Ureter (tissue), 1 donor: ENCODE results near the gene CYP17A1. TPM values are rescaled to one million over a fixed set of nuclear protein-coding genes. Genes with fewer than 3 reads are reported as not detected.

Experiments used
- DNase-seq: peaks from one replicate; pipeline ENCODE4 v3.0.0-alpha.2; 2020; ENCODE audit warnings: low spot score
- total RNA-seq: library from RNA; stranded (reverse); gene quantifications from one replicate; pipeline ENCODE4 v1.2.4, GENCODE V29; 2023
- donor health status: DM: yes; HTN: yes; CAD: no.

CYP17A1 gene
- total RNA-seq, 1 donor from 2014 or later: 1.1 TPM

DNA sequence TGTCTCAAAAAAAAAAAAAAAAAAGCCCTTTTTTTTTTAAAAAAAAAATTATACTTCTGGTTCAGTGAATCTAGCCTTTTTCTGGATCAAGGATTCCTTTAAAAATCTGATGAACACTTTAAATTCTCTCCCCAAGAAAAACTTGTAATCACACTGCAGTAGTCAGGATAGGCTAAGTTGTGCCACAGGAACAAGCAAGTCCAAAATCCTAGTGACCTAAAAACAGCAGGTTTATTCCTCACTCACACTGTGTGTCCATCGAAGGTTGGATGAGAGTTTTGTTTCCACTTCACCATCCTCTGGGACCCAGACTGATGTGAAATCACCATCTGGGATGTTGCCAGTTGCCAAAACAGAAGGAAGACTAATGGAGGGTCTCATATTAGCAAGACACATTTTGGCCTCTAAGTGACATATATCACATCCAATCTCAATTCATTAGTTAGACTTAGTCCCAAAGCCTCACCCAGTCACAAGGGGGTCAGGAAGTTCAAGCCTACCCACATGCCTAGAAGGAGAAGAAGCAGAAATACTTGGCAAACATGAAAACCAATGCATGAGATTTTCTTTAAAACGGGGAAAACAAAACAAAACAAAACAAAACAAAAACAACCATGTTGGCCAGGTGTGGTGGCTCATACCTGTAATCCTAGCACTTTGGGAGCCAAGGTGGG lies 32.7 kb downstream of the CYP17A1 start:
- no peak for DNase-seq

DNA sequence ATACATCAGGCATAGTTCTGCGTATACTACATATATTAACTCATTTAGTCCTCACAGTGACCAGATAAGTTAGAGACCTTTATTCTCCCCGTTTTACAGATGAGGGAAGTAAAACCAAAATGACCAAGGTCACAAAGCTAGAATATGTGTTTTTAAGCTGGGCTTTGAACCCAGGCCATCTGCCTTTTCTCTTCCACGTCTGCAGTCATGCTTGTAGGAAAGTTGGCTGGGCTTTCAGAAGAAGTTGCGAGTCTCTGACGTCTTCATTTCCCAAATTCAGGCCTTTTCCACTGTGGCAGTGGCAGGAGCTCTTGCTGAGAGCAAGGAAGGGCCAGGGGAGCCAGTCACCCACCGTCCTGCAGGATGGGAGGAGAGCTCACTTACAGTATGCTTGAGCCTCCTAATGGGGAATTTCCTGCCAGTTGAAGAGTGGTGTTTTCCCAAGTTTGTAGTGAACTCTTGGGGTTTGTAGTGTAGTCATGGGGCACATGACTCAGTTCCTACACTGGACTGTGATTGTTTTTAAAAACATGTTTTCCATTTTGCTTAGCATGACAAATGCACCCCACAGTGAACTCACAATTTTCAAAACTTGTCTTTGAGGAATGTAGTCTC lies 34.2 kb downstream of the CYP17A1 start:
- DNase-seq: no peak

DNA sequence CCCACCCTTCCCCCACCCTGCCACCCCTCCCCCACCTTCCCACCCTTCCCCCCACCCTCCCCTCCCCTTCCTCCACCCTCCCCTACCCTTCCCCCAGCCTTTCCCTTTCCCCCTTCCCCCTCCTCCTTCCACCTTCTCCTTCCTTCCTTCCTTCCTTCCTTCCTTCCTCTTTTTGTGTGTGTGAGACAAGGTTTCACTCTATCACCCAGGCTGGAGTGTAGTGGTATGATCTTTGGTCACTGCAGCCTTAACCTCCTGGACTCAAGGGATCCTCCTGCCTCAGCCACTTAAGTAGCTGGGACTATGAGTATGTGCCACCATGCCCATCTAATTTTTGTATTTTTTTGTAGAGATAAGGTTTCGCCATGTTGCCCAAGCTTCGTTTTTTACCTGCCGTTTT lies 35.2 kb downstream of the CYP17A1 start:
- DNase-seq: no peak

DNA sequence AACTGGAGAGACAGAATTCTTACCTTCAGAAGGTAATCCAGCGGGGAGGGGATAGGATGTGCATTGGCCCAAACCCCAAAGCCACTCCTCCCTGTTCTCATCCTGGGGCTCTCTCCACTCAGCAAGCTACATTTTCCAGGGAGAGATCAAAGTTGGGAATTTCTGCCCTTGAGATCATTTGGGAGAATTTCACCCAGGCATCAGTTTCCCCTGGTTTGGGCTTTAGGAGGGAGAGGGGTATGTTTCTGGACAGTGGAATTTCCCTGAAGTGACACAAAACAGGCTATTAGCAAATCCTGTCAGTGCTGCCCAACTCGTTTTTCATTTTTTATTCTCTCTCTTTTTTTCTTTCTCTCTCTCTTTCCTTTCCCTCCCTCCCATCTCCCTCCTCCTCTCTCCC lies 35.7 kb downstream of the CYP17A1 start:
- DNase-seq: no peak

DNA sequence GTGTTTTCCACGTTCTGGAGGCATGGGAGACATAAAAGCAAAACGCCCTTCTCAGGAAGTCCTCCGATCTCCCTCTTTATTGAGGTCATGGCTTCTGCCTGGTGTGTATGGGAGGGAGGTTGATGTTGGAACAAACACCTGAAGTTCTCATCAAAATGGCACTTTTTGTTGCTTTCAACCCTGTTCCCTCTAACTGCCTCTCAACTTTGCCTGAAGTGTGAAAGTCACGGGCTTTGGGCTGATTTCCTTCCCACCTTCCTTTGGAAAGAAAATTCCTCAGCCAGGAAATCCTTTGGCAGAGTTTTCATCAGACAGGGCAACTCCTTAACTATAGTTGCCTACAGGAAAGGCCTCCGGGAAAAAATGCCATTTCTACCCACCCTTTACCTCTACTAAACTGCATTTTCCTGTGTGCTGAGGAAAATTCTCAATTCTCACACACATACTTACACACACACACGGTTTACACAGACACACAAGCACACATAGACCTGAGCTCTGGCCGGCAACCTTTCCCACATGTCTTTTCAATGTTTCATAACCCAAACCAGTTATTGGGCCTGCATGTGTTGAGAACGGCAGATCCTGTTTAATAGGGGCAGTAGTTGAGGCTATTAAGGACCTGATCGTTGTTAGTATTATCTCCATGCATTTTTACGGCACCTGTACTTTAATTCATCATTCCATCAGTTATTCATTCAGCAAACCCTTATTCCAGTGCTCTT lies 36.4 kb downstream of the CYP17A1 start:
- no peak for DNase-seq

DNA sequence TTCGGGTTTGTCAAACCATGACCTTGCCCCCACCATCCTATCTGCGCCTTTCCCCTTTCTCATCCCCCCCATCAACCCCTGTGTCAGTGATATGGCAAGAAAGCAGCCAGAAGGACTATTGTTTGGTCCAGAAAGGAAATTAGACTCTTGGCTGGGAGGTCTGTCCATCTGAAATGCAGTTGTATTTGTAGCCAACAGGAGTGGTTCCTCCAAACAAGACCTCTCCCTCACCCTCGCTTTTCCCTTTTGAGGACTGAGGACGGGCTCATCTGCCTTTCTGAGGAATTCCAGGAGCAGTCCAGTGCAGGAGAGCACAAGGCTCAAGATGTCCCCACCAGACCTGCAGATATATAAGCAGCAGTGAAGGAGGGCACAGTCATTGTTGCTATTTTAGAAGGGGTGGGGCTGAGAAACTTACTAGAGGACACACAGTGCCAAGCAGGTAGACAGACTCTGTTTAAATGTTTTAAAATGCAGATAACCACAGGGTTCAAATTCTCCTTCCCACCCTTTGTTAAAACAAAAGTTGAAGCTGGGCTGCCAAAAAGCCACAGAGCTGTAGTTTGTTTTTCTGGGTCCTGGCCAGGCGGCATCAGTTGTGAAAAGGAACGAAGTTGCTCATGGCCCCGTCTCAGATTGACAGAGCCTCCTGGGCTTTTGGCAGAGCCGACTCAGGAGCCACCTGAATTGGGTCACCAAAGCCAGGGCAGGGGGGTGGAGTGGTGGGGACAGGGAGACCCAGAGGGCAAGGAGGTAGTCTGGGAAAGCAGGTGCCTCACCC lies 37.3 kb downstream of the CYP17A1 start:
- DNase-seq: no peak

DNA sequence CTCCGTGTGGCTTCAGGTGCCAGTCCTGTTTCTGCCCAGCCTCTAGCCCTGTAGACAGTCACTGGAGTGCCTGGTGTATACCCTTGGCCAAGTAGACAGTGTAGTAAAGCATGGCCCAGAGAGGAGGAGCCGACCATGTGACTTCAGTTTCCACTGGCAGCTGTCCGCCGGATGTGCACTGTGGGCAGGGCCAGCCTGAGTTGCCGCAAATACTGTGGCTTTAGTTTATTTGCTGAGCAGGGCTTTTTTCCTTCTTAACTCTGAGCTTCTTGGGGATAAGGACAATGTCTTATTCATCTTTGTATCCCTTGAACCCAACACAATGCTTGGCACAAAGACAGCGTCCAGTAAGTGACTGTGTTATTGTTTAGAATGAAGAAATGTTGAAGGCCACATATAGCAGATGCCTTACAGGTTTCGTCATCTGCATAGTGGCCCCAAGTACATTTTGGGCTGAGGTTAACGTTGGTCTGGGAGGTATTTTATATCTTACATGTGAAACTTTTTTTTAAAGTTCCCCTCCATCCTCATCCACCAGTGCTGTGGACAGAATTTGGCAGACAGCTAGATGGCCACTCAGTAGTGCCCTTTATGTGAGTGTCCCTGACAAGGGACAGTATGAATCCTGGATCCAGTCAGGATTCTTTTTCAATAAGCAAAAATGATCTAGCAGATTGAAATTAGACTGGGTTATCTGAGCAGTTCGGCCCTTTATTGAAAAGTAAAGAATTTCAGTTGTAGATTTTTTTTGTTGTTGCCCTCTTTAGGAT lies 40.6 kb downstream of the CYP17A1 start:
- peak; percentile 77 for DNase-seq

DNA sequence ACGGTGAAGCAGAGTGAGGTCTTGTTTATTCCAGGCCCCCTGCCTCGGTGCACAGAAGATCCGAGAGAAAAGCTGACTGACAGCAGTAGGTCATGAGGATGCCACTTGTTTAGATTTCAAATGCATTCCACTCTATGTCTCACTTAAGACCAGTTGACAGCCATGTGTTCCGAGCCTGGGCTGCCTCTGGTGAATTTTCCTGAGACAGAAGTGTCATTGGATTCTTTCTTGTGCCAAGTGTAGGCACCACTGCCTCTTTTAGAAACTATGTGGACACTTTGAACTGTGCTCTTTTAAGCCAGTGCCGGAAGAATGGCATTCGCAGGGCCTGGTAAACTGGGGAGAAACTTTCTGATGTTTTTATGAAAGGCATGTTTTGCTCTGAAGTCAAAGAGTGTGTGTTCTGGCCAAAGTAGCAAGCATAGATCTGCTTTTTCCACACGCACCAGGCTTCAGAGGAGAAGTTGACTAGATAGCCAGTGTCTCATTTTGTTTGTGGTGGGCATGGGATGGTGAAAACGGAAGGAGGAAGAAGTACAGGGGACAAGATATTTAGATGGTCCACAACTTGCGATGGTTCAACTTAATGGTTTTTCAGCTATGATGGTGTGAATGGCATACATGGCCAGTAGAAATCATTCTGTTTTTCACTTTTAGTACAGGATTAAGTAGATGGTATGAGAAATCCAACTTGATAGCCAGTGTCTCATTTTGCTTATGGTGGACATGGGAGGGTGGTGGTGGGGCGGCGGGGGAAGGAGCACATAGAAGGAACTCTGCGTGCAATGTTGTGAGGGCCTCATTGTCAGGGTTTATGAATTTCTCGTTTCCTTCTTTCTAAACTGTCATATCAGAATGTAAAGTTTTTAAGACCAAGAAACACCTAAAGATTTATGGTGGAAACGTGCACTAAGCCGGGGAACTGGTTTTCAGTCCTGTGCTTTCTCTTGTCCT lies 41.5 kb downstream of the CYP17A1 start:
- DNase-seq: no peak

DNA sequence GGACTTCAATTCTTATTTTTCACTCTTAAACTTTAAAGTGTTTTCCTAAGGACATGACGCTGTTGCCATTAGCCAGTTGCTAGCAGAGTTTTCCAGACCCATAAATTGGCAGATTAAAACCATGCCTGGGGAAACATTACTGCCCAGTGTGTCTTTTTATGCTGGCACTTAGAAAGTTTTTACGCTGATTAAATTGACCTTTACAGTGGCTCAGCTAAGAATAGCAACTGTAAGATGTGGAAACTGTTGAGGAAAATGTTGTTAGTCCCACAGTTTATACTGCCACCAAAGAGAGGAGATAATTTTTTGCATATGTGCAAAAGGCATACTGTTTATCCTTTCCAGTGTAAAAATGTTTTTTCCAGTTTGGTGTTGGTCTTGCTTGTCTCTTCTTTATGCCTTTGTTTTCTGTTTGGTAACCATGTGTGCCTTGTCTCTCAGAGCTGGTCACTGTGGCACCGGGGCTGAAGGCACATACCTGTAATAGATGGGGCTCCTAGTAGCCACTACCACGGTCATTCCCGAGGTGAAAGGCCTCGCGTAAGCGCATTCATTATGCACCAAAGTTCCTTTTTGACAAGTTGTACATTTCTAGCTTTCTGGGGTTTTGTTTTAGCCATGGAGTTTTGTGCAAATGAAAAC lies 45.3 kb downstream of the CYP17A1 start:
- DNase-seq: no peak

DNA sequence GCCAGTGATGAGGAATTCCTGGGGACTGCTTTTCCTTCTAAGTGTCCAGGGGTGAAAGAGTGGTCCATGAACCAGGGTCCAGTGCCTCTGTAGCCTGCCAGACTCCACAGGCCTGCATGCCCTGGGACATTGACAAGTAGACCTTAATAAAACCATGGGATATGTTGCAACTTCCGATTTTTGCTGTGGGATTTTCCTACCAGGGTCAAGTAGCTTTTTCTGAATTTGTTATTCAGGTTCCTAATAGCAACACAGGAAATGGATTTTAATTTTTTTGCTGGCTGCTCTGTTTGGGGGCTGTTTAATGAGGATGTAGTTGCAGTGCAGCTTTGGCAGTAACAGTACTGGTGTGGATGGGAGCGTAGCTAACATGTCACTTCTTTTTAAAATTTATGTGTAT lies 51.4 kb downstream of the CYP17A1 start:
- no peak for DNase-seq

DNA sequence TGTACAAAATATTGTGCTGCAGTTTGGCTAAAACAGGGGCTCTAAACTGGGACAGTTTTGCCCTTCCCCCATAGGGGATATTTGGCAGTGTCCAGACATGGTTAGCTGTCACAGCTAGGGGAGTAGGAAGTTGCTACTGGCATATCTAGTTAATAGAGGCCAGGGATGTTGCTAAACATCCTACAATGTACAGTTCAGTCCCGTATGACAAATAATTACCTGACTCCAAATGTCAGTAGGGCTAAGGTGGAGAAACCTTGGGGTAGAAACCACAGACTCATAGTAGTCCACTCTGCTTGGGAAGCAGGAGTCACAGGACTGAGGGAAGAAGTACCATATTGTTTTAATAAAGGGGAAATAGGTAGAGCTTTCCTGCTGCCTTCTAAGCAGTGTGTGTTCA lies 53.6 kb downstream of the CYP17A1 start:
- DNase-seq: no peak

DNA sequence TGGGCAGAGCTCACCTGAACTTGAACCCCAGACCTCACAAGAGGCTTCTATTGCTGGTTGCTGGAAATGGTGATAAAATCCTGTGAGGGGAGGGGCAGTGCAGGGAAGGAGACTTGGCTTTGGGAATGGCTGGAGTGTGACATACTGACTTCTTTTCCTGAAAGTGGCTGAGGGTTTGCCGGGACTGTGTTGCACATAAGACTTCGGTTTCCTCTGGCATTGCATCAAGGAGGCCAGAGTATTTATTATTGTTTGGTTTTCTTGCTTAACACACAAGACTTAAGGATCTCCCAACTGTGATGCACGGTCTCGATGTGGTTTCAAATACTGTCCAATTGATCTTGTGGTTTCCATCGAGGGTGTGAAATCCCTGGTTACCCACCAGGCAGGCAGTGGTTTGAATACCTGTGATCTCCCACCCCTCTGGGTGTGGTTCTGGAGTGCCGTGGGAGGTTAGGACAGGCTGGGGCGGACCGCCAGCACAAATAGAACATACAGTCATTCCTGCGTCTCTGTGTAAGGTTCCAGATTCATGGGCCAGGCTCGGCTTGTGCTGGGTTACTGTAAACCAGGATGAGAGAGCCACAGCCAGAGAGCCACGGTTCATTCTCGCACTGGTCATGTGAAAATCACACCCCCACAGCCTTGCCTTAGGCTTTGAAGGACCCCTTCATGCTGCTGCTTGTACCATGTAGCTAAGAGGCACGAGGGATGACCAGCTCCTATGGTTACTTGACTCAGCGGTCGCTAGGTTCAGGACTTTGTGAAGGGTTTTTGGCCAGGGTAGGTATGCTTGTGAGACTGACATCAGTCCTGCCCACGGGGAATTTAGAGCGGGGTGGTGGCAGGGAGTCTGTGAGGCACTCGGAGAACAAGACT lies 54.3 kb downstream of the CYP17A1 start:
- DNase-seq: peak; percentile 77

DNA sequence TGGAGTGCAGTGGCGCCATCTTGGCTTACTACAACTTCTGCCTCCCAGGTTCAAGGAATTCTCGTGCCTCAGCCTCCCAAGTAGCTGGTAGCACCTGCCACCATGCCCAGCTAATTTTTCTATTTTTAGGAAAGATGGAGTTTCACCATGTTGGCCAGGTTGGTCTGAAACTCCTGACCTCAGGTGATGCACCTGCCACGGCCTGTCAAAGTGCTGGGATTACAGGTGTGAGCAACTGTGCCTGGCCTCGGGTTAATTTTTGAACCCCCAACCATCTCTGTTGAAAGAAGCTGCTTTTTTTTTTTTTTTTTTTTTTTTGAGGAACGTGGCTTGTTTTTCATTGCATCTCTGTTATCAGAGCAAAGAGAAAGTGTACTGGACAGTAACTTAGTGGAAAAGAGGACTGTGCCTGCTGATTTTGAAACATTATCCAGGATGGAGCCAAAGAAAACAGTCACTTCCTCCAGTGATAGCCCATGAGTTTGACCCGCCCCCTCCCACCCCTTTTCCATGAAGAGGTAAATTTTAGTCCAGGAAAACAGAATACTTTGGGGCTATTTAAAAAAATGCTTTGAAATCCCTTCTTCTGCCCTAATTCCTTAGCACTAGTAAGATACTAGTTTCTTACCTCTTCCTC lies 55.2 kb downstream of the CYP17A1 start:
- DNase-seq: no peak

DNA sequence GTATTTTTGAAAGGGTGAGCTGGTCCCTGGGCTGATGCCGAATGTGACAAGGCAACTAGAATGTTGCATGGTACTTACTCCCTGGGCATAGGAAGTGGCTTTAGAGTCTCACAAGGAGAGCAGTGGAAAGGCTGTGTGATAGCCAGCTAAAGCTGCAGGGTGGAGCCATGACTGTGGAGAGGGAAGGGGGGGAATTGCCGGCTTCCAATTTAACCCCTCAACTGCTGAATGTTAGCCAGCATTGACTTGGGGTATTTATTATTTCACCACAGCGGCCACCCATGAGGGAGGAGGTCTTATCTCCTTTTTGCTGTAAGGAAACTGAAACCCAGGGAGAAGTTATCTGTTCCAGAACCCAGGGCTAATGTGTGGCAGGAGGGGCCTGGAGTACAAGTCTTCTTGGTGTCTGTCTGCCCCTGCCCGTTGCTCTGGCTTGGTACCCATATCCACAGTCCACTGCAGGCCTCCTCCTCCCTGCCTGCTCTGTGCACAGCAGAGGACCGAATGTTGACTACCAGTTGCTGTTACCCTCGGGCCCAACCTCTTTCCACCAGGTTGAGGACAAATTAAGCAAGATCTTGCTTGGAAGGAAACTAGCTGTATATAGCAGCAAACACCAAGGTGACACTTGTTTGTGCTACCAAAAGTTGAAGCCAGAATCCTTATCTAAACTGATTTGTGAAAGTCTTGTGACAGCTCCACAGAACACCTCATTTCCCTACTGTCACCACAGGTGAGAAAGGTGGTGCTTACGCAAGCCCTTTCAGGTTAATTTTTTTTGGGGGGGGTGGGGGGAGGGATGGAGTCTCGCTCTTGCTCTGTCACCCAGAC lies 55.9 kb downstream of the CYP17A1 start:
- DNase-seq: no peak
